ENCODE data around the gene ANKRD65.
A peak's percentile ranks its signal among the peaks of the same experiment; 100 is the strongest.
"Not testable (repeated sequence)": the region's sequence is repeated elsewhere in the genome, so short reads cannot be mapped to it uniquely, and the experiment has no call there.

The ANKRD65 gene

GRCh38 chr1:1430114-1430982 lies 9.3 kb upstream of the ANKRD65 start:
- peak in 2 of 3 experiments; percentile 53 to 56 for DNase-seq

GRCh38 chr1:1429671-1430073 lies 8.6 kb upstream of the ANKRD65 start:
- DNase-seq, result no peak

GRCh38 chr1:1428967-1429366 lies 7.9 kb upstream of the ANKRD65 start:
- not testable (repeated sequence) for DNase-seq

GRCh38 chr1:1428174-1428573 lies 7.1 kb upstream of the ANKRD65 start:
- no peak for DNase-seq

GRCh38 chr1:1427820-1428148 lies 6.7 kb upstream of the ANKRD65 start:
- peak in 1 of 3 experiments; percentile 47 for DNase-seq

GRCh38 chr1:1427106-1427819 lies 6.2 kb upstream of the ANKRD65 start:
- peak in 2 of 3 experiments; percentile 50 to 67 for DNase-seq

GRCh38 chr1:1426496-1427105 lies 5.5 kb upstream of the ANKRD65 start:
- DNase-seq, result peak in 1 of 3 experiments; percentile 67

GRCh38 chr1:1425753-1426495 lies 4.8 kb upstream of the ANKRD65 start:
- no peak for DNase-seq

GRCh38 chr1:1425426-1425752 lies 4.3 kb upstream of the ANKRD65 start:
- DNase-seq, result no peak

- no peak for DNase-seq
These were observed 3.6 kb upstream of the ANKRD65 start for GRCh38 chr1:1424707-1425106.

- DNase-seq, result no peak
These were observed 2.1 kb upstream of the ANKRD65 start for GRCh38 chr1:1423245-1423597.

- no peak for DNase-seq
These were observed 1.6 kb upstream of the ANKRD65 start for GRCh38 chr1:1422465-1423244.

- peak in 1 of 3 experiments; percentile 47 for DNase-seq
These were observed 910 bp upstream of the ANKRD65 start for GRCh38 chr1:1421907-1422464.

GRCh38 chr1:1420654-1421141 lies 378 bp downstream of the ANKRD65 start:
- no peak for DNase-seq

- peak in 1 of 3 experiments; percentile 36 for DNase-seq
These were observed 1.0 kb downstream of the ANKRD65 start for GRCh38 chr1:1419813-1420653.

- no peak for DNase-seq
These were observed 1.7 kb downstream of the ANKRD65 start for GRCh38 chr1:1419363-1419812.

GRCh38 chr1:1418464-1419362 lies 2.4 kb downstream of the ANKRD65 start:
- DNase-seq, result no peak

- not testable (repeated sequence) for DNase-seq
These were observed 3.1 kb downstream of the ANKRD65 start for GRCh38 chr1:1417825-1418463.

GRCh38 chr1:1417396-1417795 lies 3.7 kb downstream of the ANKRD65 start:
- DNase-seq, result not testable (repeated sequence)
